NAMALWA (cell line): ENCODE measurements around the gene JAML.
A peak's percentile ranks its signal among the peaks of the same experiment; 100 is the strongest.

ENCODE experiments used
- DNase-seq: peaks from one replicate; pipeline ENCODE4 v3.0.0-alpha.2; 2015; ENCODE audit warnings: low spot score

JAML gene

GRCh38 chr11:118167906-118168305 lies 56.9 kb downstream of the JAML start:
- DNase-seq = no peak

GRCh38 chr11:118167253-118167652 lies 57.6 kb downstream of the JAML start:
- DNase-seq = no peak

- no peak for DNase-seq
These were observed 58.2 kb downstream of the JAML start for GRCh38 chr11:118166641-118167040.

DNA sequence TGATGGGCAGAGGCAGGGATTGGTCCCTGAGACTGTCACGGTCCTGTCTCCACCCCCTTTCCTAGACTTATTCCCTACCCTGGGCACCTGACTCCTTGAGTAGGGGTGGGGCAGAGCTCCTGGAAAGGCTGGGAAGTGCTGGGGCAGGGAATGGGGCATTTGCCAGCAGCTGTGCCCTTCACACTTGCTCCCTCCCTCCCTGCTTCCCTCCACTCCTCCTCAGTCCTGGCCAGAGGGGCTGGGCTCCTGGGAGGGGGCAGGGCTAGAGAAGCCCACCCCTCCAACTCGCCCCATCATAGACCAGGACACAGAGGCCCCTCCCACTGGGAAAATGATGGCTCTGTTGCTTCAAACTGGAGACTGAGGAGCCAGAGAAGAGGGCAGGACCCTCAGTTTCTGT lies 59.9 kb downstream of the JAML start:
- no peak for DNase-seq

DNA sequence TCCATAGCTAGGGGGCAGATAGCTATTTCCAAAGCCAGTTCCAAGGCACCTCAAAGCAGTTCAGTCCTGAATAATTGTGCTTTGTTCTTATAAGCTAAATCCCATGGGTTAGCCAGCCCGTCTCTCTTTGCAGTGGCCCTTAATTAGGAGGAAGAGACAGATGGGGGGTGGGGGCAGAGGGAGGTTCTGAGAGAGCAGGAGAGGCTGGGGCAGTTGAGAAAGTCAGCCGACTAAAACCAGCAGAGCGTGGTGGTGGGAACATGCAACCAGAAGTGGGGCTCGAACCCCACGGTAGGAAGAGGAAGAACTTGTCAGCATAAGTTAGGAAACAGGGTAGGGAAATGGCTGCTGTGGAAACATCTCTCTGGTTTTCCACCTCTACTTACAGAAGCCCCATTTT lies 61.3 kb downstream of the JAML start:
- no peak for DNase-seq

- DNase-seq = no peak
These were observed 62.0 kb downstream of the JAML start for GRCh38 chr11:118162846-118163245.

DNA sequence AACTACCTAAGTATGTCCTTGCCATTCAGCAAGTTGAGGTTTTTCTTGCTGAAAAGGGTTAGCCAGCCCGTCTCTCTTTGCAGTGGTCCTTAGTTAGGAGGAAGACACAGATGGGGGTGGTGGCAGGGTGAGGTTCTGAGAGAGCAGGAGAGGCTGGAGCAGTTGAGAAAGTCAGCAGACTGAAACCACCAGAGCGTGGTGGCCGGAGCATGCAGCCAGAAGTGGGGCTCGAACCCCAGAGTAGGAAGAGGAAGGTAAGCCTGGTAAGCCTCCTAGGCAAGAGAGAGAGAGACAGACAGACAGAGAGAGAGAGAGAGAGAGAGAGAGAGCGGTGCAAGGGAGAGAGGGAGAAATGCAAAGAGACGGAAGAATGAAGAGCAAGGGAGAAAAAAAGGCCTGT lies 63.0 kb downstream of the JAML start:
- no peak for DNase-seq

DNA sequence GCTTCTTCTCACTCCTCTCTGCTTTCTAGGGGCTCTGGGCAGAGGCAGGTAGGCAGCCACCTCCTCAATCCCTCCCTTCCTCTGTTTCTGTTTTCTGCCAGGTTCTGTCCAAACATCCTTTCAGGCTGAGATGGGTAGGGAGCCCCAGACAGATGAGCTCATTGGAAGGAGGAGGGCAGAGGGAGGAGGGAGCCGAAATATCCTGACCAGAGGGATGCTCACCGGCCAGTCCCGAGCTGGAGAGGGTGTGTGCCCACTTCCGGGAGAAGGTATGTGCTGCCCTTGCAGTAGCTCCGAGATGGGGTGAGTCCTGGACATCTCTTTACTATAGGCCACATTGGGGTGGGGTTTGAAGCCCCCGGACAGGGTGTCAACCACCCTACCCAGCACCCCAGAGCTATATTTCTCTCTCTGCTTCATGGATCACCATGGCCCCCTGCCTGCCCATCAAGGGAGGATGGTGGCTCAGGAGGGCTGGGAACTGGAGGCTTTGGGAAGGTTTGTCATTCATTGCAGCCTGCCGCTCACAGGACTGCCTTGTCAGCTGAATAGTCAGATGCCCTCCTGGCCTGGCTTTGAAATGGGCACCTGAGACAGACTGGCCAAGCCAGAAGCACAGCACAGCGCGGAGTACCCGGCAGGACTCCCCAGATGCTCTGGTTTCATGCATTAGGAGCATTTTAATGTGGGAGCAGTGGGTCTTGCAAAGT lies 67.5 kb downstream of the JAML start:
- no peak for DNase-seq

DNA sequence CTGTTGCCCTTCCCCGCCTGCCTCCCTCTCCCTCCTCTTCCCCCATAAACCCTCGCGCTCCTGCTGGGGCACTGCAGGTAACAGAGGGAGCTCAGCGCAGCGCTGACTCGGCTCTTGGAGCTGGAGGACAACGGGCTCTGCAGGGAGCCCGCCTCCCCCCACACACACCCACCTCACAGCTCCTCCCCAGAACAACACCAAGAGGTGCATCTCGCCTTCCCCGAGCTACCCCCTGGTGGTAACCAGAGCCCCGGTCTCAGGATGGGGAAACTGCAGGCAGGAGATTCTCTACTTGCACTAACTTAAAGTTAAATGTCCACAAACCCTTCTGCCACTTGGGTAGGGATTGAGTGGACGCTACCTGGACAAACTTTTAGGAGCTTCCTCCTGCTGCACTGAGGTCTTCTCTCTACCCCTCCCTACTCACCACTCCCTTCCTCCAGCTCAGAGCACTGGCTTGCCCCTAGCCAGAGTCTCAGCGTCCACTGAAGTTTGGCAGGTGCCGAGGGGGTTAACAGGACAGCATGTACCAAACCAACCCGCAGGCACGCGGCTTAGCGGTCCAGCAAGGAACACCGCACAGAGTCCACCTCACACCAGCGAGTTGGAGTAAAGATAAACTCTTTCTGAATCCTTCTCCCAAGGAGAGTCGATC lies 68.2 kb downstream of the JAML start:
- peak; percentile 49 for DNase-seq

GRCh38 chr11:118155776-118156530 lies 68.9 kb downstream of the JAML start:
- no peak for DNase-seq

DNA sequence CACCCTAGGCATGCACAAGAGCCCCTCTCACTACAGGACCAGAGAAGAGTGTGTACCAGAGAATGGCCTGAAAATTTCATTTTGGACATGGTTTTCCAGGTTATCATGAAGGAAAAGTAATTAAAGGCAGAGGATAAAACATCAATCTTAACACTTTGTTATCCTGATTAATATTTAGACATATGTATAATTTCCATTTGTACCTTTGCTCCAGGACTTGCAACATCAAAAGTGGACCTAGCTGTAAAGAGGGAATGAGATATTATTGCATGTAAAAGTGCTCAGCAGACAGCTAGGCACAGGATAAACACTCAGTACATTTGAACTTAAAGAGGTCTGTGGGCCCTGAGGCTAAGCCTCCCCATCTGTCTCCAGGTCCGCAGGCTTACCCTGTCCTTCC lies 70.2 kb downstream of the JAML start:
- DNase-seq = no peak

GRCh38 chr11:118153976-118154375 lies 70.8 kb downstream of the JAML start:
- DNase-seq = no peak

DNA sequence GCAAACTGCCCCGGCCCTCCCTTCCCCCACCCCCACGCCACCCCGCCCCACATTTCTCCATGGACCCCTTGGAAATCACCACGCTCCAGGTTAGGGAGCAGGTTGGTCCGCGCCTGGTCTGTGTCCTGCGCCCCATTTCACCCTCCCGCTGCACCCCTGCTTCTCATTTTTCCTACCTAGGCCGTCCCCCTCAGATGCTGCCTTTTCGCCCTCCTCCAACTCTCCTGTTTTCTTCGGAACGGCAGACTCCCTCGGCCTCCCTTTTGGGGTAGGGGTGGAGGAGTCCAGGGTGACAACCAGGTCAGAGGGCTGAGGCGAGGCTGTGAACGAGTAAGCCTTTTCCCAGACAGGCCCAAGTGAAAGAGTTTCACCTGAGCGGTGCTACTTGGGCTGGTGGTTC lies 71.3 kb downstream of the JAML start:
- DNase-seq = no peak

DNA sequence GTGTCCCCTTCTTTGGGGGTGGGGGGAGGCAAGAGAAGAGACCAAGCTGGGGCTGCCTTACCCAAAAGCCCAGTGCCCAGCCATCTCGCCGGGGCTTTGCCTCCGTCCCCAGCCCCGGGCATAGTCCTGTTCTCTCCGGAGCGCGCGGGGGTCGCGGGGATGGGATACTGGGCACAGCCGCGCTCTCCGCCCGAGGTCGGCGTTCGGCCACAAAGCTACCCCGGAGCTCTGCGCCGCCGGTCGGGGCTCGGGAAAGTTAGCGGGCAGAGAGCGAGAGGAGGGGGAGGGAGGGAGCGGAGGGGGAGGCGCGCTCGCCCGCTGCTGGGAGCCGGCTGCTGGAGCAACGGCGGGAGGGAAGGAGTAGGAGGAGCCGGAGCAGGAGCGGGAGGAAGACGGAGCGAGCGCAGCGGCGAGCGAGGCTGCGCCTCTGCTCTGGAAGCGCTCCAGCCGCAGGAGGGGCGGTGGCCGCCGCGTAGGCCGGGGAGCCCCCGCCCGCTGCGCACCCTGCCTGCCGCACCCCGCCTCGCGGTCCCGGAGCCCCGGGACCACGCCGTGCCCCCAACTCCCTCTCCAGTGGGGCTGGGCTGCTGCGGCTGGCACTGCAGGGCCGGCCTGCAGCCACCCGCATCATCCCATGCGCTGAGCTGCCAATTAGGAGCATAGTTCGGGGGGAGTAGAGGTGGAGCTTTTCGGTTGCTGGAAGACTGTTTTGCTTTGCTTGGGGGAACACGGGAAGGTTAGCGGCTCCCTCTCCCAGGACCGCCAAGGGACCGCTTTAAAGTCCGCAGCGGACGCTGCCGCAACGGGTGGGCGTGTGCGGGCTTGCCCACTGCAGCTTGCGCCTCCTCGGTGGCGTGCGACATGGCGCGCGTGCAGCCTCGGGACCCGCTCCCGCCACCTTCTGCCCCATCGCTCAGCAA lies 72.0 kb downstream of the JAML start, which contains the start of gene SCN4B:
SCN4B (minus strand) TSS at position 272 of the 920 bp plus-strand sequence; CDS start at position 122, 150 bp downstream.
- no peak for DNase-seq

DNA sequence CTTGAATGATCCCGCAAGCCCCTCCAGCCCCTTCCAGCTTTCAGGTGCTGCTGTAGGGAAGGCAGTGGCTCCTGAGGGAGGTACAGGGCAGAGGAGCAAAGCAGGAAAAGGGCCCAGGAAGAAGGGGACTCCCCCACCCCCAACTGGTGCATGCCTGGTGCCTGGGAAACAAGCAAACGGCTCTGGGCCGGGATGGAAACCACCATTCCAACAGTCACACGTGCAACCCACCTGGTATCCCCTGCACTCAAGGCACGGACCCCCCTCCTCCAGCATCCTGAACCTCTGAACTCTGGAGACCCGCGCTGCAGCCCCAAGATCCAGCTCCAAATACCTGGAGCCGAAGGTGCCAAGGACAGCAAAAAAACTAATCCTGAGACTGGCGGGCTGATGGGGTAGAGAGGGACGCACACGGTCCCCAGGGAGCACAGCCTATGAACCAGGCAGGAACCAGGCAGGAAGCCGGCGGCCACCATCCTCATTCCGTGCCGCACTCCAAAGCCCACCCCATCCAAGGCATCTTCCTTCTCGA lies 72.7 kb downstream of the JAML start:
- no peak for DNase-seq

DNA sequence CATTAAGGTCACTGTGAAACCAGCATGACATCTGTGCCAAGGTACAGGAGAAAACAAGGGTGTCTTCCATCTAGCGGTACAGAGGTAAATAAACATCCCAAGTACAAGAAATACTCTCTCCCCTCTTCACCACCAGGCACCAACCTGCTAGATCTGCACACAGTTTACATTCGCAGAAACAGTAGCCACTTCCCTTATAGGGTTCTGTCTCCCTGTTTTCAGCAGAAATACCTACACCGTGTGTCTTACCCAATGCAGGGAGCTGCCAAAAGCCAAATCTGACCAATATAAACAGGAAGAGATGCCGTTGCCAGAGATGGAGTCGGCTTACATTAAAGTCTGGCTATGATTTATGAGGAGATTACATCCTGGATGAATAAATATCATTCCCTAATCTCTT lies 73.4 kb downstream of the JAML start:
- peak; percentile 15 for DNase-seq

DNA sequence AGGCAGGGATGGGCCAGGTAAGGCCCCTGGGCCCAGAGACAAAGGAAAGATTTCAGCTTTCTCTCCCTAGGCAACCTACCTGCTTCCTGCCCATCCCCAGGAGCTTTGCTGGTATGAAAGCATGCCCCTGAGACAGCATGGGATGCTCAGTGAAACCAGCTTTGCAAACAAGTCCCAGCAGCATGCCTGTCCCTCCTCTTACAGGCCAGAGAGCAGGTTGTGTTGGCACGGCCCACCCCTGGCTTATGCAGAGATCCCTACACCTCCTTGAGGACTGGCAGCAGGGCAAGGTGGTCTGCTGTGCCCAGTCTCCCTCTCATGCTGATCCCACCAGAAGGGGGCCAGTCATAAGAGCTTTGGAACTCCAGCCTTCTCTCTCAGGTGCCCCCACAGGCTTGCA lies 75.3 kb downstream of the JAML start:
- no peak for DNase-seq

GRCh38 chr11:118148856-118149255 lies 76.0 kb downstream of the JAML start:
- no peak for DNase-seq

DNA sequence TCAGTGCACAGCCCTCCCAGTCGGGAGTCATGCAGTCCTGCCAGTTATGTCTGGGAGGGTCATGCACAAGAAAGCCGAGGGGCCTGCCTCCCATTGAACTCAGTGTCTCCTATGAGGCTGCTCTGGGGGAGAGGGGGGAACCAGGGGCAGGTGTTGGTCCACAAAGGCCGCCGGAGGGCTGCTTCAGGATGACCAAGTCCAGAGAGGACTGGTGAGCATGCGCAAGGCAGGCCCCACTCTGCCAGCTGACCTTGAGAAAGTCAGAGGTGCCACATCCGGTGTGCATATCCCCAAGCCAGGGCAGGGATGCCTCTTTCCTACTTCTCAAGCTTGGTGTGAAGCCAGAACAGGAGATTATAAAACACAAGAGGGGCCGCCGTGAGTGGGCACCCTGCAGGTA lies 76.6 kb downstream of the JAML start:
- no peak for DNase-seq

DNA sequence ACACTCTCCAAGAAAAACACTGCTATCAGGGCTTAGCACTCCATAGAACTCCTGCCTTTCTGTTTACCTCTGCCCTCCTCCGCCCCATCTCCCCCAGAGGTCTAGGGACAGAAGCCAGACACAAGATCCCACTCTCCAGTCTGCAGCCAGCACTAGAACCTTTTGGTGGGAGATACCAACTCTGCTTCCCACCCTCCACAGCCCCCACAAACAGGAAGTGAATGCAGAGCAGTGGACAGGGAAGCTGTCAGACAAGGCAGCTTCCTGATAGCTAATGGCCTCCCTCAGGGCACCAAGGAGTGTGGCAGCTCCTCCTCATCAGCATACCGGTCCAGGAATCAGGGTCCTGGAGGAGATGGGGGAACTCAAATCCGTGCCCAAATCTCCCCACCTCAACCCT lies 77.3 kb downstream of the JAML start:
- no peak for DNase-seq

DNA sequence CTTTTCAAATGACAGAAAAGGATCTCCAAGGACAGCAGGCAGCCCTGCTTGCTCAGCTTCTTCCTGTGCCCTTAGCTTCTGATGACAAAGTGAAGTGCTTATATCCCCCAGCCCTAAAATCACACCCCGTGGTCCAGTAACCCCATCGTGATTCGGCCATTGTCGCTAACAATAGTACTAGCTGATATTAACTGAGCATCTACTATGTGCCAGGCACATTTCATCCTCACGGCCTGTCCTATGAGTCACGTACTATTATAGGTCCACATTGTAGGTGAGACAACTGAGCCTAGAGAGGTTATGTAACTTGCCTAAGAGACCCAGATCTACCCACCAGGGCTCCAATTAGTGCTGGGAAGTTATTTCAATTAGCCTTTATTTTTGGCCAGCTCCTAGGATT lies 78.3 kb downstream of the JAML start:
- DNase-seq = no peak
